GM21390 (cell line): ENCODE data around the gene VRK1.

Experiments used
- ATAC-seq: cut with Tn5 transposase; IDR thresholded peaks from one replicate; pipeline ENCODE4 v1.9.1; 2021; ENCODE audit not compliant: unreplicated experiment

The VRK1 gene

GRCh38 chr14:96914571-96915128, 117.5 kb downstream of the VRK1 start:
- ATAC-seq: no peak

- no peak for ATAC-seq
These were observed 118.3 kb downstream of the VRK1 start for GRCh38 chr14:96915478-96915877.

DNA sequence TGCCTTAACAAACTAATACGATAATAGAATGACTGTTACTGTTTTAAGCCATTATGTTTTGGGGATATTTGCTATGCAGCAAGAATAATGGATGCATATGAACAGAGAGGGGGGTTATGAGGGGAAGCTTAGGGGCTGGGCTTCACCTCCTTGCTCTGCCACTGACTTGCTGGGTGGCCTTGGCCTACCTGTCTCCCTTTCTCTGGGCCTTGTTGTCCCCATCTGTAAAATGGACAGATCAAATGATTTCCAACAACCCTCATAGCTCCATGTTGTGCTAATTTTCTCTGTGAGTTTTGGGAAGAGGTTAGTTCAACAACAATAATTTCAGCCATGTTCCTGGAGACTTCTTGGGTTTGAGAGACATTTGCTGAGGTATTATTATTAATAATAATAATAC, 119.6 kb downstream of the VRK1 start:
- no peak for ATAC-seq

DNA sequence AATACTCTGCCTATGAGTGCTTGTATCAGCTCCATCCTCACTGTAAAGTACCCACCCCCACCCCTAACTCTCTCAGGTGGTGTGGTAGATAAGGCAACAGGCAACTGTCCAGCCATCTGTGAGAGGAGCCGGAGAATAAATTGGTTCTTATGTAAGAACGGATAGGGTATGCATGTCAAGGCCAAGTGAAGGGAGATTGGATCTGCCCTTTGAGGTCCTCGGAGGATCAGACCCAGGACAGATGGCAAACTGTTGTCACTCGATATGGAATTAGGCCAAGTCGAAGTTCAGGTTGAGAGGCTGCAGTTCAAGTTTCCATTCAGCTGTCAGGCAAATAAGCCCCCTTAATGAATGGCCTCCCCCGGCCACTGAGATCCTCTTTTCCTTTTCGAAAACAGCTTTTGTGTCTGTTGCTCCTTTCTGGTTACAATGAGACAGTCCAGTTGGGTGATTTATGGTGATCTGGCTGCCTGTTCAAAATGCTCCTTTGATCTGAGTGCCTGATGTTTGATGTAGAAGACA, 120.3 kb downstream of the VRK1 start:
- ATAC-seq: no peak

- no peak for ATAC-seq
These were observed 122.8 kb downstream of the VRK1 start for GRCh38 chr14:96920023-96920422.

- ATAC-seq: no peak
These were observed 123.6 kb downstream of the VRK1 start for GRCh38 chr14:96920820-96921219.

DNA sequence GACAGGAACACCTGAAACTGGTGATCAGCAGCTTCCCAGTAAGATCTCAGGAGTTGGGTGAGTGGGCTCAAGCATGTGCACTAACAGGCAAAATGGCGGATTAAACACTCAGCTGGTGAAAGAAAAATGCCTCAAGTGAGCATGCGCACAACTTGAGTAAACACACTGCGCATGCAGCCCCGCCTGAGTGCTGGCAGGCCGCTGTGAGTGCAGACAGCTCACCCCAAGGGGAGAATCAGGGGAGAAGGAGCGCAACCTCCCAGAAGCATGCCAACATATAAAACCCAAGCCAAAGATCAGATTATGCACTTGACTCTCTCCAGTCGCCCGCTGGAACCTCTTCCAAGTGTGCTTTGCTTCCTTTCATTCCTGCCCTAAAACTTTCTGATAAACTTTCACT, 125.8 kb downstream of the VRK1 start:
- ATAC-seq: no peak

DNA sequence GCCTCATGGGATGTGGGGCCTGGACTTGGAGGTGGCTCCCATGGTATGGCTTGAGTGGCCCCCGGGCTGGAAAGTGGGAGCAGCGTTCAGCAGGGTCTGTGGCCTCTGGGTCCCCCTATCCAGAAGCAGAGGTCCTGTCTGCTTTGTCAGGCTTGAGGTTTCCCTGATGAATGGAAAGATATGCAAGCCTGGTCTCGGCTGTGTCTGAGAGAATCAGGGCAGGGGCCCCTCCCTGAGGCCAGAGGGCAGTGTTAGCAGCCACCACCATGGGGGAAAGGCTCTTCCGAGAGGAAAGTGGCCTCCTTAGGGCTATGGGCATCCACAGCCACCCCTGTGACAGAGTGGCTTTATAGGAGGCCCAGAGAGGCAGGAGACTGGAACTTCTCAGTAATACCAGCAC, 128.2 kb downstream of the VRK1 start:
- no peak for ATAC-seq

DNA sequence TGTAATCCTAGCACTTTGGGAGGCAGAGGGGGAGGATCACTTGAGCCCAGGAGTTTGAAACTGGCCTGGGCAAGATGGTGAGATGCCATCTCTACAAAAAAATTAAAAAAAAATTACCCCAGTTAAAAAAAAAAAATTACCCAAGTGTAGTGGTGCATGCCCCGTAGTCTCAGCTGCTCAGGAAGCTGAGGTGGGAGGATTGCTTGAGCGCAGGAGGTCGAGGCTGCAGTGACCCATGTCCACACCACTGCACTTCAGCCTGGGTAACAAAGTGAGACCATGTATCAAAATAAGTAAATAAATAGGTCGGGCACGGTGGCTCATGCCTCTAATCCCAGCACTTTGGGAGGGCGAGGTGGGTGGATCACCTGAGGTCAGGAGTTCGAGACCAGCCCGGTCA, 128.8 kb downstream of the VRK1 start:
- ATAC-seq: no peak

- ATAC-seq: no peak
These were observed 131.7 kb downstream of the VRK1 start for GRCh38 chr14:96928779-96929380.

- no peak for ATAC-seq
These were observed 132.8 kb downstream of the VRK1 start for GRCh38 chr14:96929950-96930349.

DNA sequence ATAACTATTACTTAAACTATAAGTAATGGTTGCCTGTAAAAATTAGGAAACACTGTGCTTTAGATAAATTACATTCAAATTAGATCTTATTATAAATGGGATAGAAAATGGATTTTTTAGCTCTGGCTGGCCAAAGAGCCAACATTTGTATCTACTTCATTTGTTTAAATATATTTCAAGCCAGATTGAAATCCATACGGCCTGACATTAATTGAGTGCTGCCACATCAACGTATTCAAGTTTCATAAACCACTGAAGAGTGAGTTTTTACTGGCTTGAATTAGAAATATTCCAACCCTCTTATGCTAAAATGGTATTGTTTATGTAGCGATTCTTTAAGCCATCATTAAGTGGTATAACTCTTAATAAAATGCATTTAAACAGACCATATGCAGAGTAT, 133.3 kb downstream of the VRK1 start:
- ATAC-seq: no peak
